K562 (cell line): ENCODE measurements around the gene CSTPP1. TPM values are rescaled to one million over a fixed set of nuclear protein-coding genes. Genes with fewer than 3 reads are reported as not detected.

Experiments
- ATAC-seq: fragments of 200-7000 bp; cut with Tn5 transposase; 3 replicates; pipeline ENCODE4 v1.9.1; 2020; ENCODE audit warnings: moderate library complexity
- BruUV-seq: library from RNA; stranded (reverse); fragments of 400-500 nt; replicated peaks from 2 replicates; lab custom pipeline; 2021; lab: Mats Ljungman, UMichigan
- CTCF ChIA-PET: fragments of 300-600 bp; formaldehyde crosslinking; extraction: SDS; loops from one replicate; lab custom pipeline; 2021; ENCODE audit warnings: low intra/inter-chr PET ratio; lab: Yijun Ruan, JAX
- POLR2A ChIA-PET: fragments of 300-600, 350-650 bp; sonication (Branson Sonifier 250); formaldehyde crosslinking; extraction: SDS; loops from one replicate; lab custom pipeline; 2021; ENCODE audit warnings: antibody characterized with exemption, inconsistent platforms; lab: Yijun Ruan, JAX
- DNase-seq, 4 experiments: peaks; one replicate each; pipeline versions ENCODE4 v3.0.0 to v3.0.0-alpha.2; 2011 to 2018; ENCODE audit warnings: low spot score in 3 of 4, mixed read lengths in 3 of 4; ENCODE audit errors: extremely low read depth in 1 of 4
- FAIRE-seq: peaks from 2 replicates; lab custom pipeline; 2011; peaks lifted over from hg19 to GRCh38; lab: Jason Lieb, UNC
- H2AFZ ChIP-seq: 2 replicates; pipeline ENCODE4 v1.6.0; 2011; ENCODE audit warnings: low read depth, low read length, control low read depth, inconsistent platforms
- H3K27ac ChIP-seq: fragments of 200-600 bp; 3 replicates; pipeline ENCODE4 v1.8.0; 2011; ENCODE audit warnings: low read depth, mild to moderate bottlenecking, control low read depth, inconsistent platforms, low read length, moderate library complexity, mixed read lengths; ENCODE audit errors: extremely low read depth
- H3K27me3 ChIP-seq, 2 experiments: fragments of 300-600 bp in 1 of 2; 2 replicates in 1 of 2; 3 replicates in 1 of 2; pipeline versions ENCODE4 v1.6.0 to v1.8.0; 2011; ENCODE audit warnings: inconsistent platforms in 2 of 2, low read length in 2 of 2, mild to moderate bottlenecking in 1 of 2, mixed read lengths in 1 of 2, moderate library complexity in 1 of 2; ENCODE audit not compliant: control insufficient read depth in 2 of 2, insufficient read depth in 2 of 2
- H3K36me3 ChIP-seq: fragments of 300-600 bp; 3 replicates; pipeline ENCODE4 v1.8.0; 2011; ENCODE audit warnings: mild to moderate bottlenecking, low read length, inconsistent platforms; ENCODE audit not compliant: control insufficient read depth, insufficient read depth
- H3K4me1 ChIP-seq, 2 experiments: fragments of 200-600 bp in 1 of 2; replicated peaks in 1 of 2; 2 replicates in 1 of 2; 3 replicates in 1 of 2; pipeline versions ENCODE4 v1.5.1 to v1.8.0; 2011; ENCODE audit warnings: inconsistent platforms in 2 of 2, low read length in 2 of 2, mild to moderate bottlenecking in 1 of 2, mixed read lengths in 1 of 2, moderate library complexity in 1 of 2; ENCODE audit not compliant: control insufficient read depth in 2 of 2, insufficient read depth in 2 of 2
- H3K4me2 ChIP-seq: 2 replicates; pipeline ENCODE4 v1.6.1; 2011; ENCODE audit warnings: low read length, control low read depth, inconsistent platforms, mixed read lengths; ENCODE audit not compliant: insufficient read depth
- H3K4me3 ChIP-seq: fragments of 200-600 bp; sonication (generic), shearing (Covaris generic); 2 replicates; pipeline ENCODE4 v1.5.1; 2016; ENCODE audit warnings: control low read depth, inconsistent platforms
- H3K79me2 ChIP-seq: fragments of 200-600 bp; 3 replicates; pipeline ENCODE4 v1.8.0; 2011; ENCODE audit warnings: low read length, inconsistent platforms; ENCODE audit not compliant: control insufficient read depth, insufficient read depth
- H3K9ac ChIP-seq, 2 experiments: 2 replicates each; pipeline versions ENCODE4 v1.6.0 to v1.6.1; 2011; ENCODE audit warnings: low read depth in 2 of 2, low read length in 2 of 2, control low read depth in 1 of 2, inconsistent platforms in 1 of 2, mild to moderate bottlenecking in 1 of 2, mixed read lengths in 1 of 2; ENCODE audit not compliant: insufficient read depth in 1 of 2
- H3K9me1 ChIP-seq: one replicate; pipeline ENCODE4 v1.6.0; 2011; ENCODE audit warnings: inconsistent platforms, mild to moderate bottlenecking, low read length, moderate library complexity; ENCODE audit not compliant: control insufficient read depth, insufficient read depth
- H3K9me3 ChIP-seq: replicated peaks from 2 replicates; pipeline ENCODE4 v1.5.1; 2011; ENCODE audit warnings: low read depth, low read length, inconsistent platforms; ENCODE audit not compliant: control insufficient read depth, insufficient read depth
- H4K20me1 ChIP-seq: replicated peaks from 2 replicates; pipeline ENCODE4 v1.6.1; 2011; ENCODE audit warnings: low read length, inconsistent platforms, mixed read lengths; ENCODE audit not compliant: control insufficient read depth, insufficient read depth
- FOXA1 ChIP-seq: fragments of 450-650 bp; IDR thresholded peaks from 2 replicates; pipeline ENCODE4 v1.6.1; 2016; ENCODE audit warnings: mild to moderate bottlenecking, borderline replicate concordance
- HNRNPL ChIP-seq: fragments of 200-400 bp; formaldehyde crosslinking; IDR thresholded peaks from 2 replicates; pipeline ENCODE4 v1.6.1; 2017; ENCODE audit warnings: low read depth, mild to moderate bottlenecking, low read length
- JUNB ChIP-seq: fragments of 450-650 bp; formaldehyde crosslinking; conservative IDR thresholded peaks from 2 replicates; pipeline ENCODE4 v1.4.0; 2020; ENCODE audit warnings: mild to moderate bottlenecking
- MTA3 ChIP-seq: fragments of 450-650 bp; formaldehyde crosslinking; IDR thresholded peaks from 2 replicates; pipeline ENCODE4 v1.6.1; 2017; ENCODE audit warnings: mild to moderate bottlenecking, borderline replicate concordance
- NFATC3 ChIP-seq: fragments of 450-650 bp; IDR thresholded peaks from 2 replicates; pipeline ENCODE4 v1.6.1; 2017; ENCODE audit warnings: mild to moderate bottlenecking
- PTTG1 ChIP-seq: fragments of 450-650 bp; IDR thresholded peaks from 2 replicates; pipeline ENCODE4 v1.6.1; 2016; ENCODE audit warnings: low read depth, mild to moderate bottlenecking, missing genetic modification characterization, missing compliant biosample characterization
- ZNF146 ChIP-seq: IDR thresholded peaks from one replicate; pipeline ENCODE4 v1.6.1; 2018; ENCODE audit warnings: missing compliant biosample characterization; ENCODE audit not compliant: unreplicated experiment
- WGBS: fragments of 100-300 bp; shearing (Covaris generic); methylation state at CpG from one replicate; pipeline ENCODE4 v1.1.6; 2016; ENCODE audit warnings: low coverage, mixed read lengths; ENCODE audit not compliant: insufficient coverage; ENCODE audit errors: missing lambda C conversion rate; 5-methylcytosine and 5-hydroxymethylcytosine counted together
- in situ Hi-C: fragments of 300-500 bp; cut with MboI; formaldehyde crosslinking; loops from 4 replicates; pipeline ENCODE4 v1.15.0; 2018; ENCODE audit warnings: inconsistent platforms, mixed read lengths
- intact Hi-C: fragments of 100-400 bp; cut with micrococcal nuclease; formaldehyde crosslinking; loops from 2 replicates; pipeline ENCODE4 v1.14.2; 2022
- polyA plus RNA-seq, 8 experiments: library from polyadenylated mRNA; depleted of rRNA in 4 of 8; stranded (reverse) in 5 of 8; unstranded in 3 of 8; fragments of >200 nt; fragmentation: Nextera tagmentation in 2 of 8; fragmentation: Illumina TruSeq in 1 of 8; extraction: Ambion mirVana in 2 of 8; extraction: Trizol in 1 of 8; gene quantifications; 2 replicates each; pipeline versions ENCODE4 v1.2.1 to v1.2.3, GENCODE V29; 2011 to 2014; ENCODE audit warnings: inconsistent platforms in 1 of 8, missing spikeins in 1 of 8
- total RNA-seq, 7 experiments: library from RNA; depleted of rRNA in 6 of 7; stranded (reverse); fragments of >200 nt in 6 of 7; fragmentation: Illumina TruSeq in 2 of 7; extraction: Trizol in 2 of 7; gene quantifications; 2 replicates each; pipeline versions ENCODE4 v1.2.1 to v1.2.3, GENCODE V29; 2011 to 2021; ENCODE audit warnings: low replicate concordance in 1 of 7
- TF ChIP-seq, protein P1 (sequence below), 2 experiments: fragments of 450-650 bp in 1 of 2; IDR thresholded peaks; 2 replicates each; pipeline ENCODE4 v1.6.1; 2011 to 2017; ENCODE audit warnings: low read depth in 2 of 2, antibody characterized with exemption in 1 of 2, borderline replicate concordance in 1 of 2, low read length in 1 of 2, mild to moderate bottlenecking in 1 of 2, mixed read lengths in 1 of 2; ENCODE audit not compliant: control insufficient read depth in 1 of 2

Gene CSTPP1
- total and polyA plus RNA-seq, 9 of the 15 experiments (the other 6 are each of a cell fraction or from before 2014, with no cell fraction given): 6.5 to 17.8 (median 9.2) TPM

DNA sequence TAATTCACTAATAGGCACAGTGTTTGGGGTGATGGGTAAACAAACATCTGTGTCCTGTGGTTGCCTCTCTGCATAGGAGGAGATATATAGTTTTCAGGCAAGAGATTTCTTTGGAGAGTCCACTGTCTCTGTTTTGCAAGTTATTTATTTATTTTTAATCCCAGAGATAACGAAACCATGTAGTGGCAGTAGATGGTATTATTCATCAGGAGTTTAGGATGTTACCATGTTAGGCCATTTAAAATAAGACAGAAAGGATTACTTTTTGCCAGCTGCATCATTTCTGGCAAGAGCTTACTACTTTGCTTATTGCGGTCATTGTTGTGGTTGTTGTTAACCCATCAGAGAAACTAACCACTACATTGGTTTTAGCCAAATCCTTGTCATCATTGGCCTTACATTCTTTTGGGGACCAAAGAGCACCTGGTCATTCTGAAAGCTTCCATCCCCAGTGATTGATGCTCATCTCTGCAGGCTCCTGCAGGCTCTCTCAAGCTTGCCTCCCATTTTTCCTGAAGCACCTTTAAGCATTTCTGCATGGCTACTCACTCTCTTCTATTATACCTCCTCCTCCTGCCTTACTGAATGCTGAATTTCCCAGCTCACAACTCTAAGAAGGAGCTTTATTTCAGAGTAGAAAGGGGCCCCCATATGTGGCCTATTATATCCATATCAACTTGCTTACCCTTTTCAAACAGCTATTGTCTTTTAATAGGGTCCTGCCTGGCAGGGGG is 84.4 kb downstream of the CSTPP1 start:
- Histone ChIP-seq H3K4me1 (no peaks in the 10 kb centered on the region), H4K20me1 (no peaks in the 10 kb centered on the region), H3K36me3 (no peaks in the 10 kb centered on the region), H3K9ac (no peak overlapping the region), H3K4me2 (no peak overlapping the region), H3K27ac (no peak overlapping the region), H2AFZ (no peak overlapping the region), H3K9me1 (no peaks in the 10 kb centered on the region), H3K4me3 (no peak overlapping the region), H3K27me3 (no peaks in the 10 kb centered on the region), H3K9me3 (no peaks in the 10 kb centered on the region)
- ATAC-seq: no peak
- intact Hi-C loops (no loop called here), in situ Hi-C loops (no loop called here)
- no TSS peak for BruUV-seq
- DNase-seq: no peak
- ChIA-PET CTCF (no interaction called here), POLR2A (interaction anchor here (1.4 to 1.6 kb wide), 2 partner anchors 10 kb away, joined by 6 read pairs; no protein-coding TSS in a partner anchor)
- WGBS: 59% methylated on average over 2 of the region's 2 CpGs
- TF ChIP-seq FOXA1: no peak
- TF ChIP-seq NFATC3: no peak
- no peak for TF ChIP-seq JUNB
- TF ChIP-seq, all 486 proteins: peak for 0
- no peaks in the 10 kb centered on the region for H3K79me2 ChIP-seq
- FAIRE-seq: no peak

DNA sequence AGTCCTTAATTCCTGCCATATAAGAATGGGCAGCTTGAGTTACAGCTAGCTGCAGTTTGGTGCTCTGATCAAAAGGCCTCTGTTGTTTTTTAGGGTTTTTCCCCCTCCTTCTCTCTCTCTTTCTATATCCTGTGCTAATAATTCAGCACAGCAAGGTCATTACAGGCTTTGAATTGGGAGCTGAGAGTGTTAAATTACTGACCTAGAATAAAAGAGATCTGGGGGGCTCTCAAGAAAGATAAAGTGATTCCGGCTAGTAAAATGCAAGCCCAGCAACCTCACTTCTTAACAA is 84.9 kb downstream of the CSTPP1 start:
- ATAC-seq: no peak
- Histone ChIP-seq H3K4me2 (no peak overlapping the region), H3K9ac (no peak overlapping the region), H2AFZ (no peak overlapping the region), H3K4me1 (no peaks in the 10 kb centered on the region), H3K9me1 (no peaks in the 10 kb centered on the region), H3K4me3 (no peak overlapping the region), H3K27ac (no peak overlapping the region), H3K27me3 (no peaks in the 10 kb centered on the region), H3K36me3 (no peaks in the 10 kb centered on the region), H3K9me3 (no peaks in the 10 kb centered on the region), H4K20me1 (no peaks in the 10 kb centered on the region), H3K79me2 (no peaks in the 10 kb centered on the region)
- no peak for FAIRE-seq
- POLR2A ChIA-PET: interaction anchor here (1.4 to 1.6 kb wide), 2 partner anchors 9 to 11 kb away, joined by 6 read pairs; no protein-coding TSS in a partner anchor
- BruUV-seq: no TSS peak
- in situ Hi-C loops: no loop called here
- intact Hi-C loops: no loop called here
- TF ChIP-seq MTA3 (no peak), HNRNPL (no peak), ZNF146 (CRISPR knock-in tag) (no peak), PTTG1 (no peak)
- TF ChIP-seq, protein P1, sequence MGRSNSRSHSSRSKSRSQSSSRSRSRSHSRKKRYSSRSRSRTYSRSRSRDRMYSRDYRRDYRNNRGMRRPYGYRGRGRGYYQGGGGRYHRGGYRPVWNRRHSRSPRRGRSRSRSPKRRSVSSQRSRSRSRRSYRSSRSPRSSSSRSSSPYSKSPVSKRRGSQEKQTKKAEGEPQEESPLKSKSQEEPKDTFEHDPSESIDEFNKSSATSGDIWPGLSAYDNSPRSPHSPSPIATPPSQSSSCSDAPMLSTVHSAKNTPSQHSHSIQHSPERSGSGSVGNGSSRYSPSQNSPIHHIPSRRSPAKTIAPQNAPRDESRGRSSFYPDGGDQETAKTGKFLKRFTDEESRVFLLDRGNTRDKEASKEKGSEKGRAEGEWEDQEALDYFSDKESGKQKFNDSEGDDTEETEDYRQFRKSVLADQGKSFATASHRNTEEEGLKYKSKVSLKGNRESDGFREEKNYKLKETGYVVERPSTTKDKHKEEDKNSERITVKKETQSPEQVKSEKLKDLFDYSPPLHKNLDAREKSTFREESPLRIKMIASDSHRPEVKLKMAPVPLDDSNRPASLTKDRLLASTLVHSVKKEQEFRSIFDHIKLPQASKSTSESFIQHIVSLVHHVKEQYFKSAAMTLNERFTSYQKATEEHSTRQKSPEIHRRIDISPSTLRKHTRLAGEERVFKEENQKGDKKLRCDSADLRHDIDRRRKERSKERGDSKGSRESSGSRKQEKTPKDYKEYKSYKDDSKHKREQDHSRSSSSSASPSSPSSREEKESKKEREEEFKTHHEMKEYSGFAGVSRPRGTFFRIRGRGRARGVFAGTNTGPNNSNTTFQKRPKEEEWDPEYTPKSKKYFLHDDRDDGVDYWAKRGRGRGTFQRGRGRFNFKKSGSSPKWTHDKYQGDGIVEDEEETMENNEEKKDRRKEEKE (IDR thresholded peaks at IDR 0.05; ENCODE audit: borderline replicate concordance in 1 of 2, control insufficient read depth in 1 of 2, low read depth in 2 of 2, low read length in 1 of 2): no peak
- 56% methylated on average over 1 of the region's 1 CpG for WGBS
- no peak for DNase-seq
- CTCF ChIA-PET: no interaction called here
